K562 (cell line): ENCODE data around the gene RPS6KA4. TPM values are rescaled to one million over a fixed set of nuclear protein-coding genes. Genes with fewer than 3 reads are reported as not detected.

Experiments
- ATF7 ChIP-seq: fragments of 450-650 bp; IDR thresholded peaks from 2 replicates; pipeline ENCODE4 v1.7.1; 2014; ENCODE audit warnings: mild to moderate bottlenecking, moderate library complexity
- BDP1 ChIP-seq: IDR thresholded peaks from 3 replicates; pipeline ENCODE4 v1.6.1; 2011; ENCODE audit not compliant: insufficient read length, insufficient read depth
- C11orf30 ChIP-seq: fragments of 450-650 bp; IDR thresholded peaks from 2 replicates; pipeline ENCODE4 v1.6.1; 2016; ENCODE audit warnings: low read depth, mild to moderate bottlenecking
- CAMTA2 ChIP-seq: fragments of 250-450 bp; sonication (Bioruptor Pico); conservative IDR thresholded peaks from 2 replicates; pipeline ENCODE4 v1.5.1; 2022
- CREB1 ChIP-seq, 2 experiments: sonication (generic) in 1 of 2; formaldehyde crosslinking in 1 of 2; IDR thresholded peaks; 2 replicates each; pipeline versions ENCODE4 v1.6.1 to v1.8.0; 2012 to 2022; ENCODE audit warnings: inconsistent platforms in 1 of 2, mild to moderate bottlenecking in 1 of 2, missing genetic modification reagents in 1 of 2, moderate library complexity in 1 of 2
- FOXK2 ChIP-seq, 2 experiments: fragments of 450-650 bp; IDR thresholded peaks in 1 of 2; conservative IDR thresholded peaks in 1 of 2; 2 replicates each; pipeline ENCODE4 v1.6.1; 2016; ENCODE audit warnings: low read depth in 2 of 2, mild to moderate bottlenecking in 1 of 2
- HEY1 ChIP-seq: fragments of 250-450 bp; sonication (Bioruptor Pico); IDR thresholded peaks from 2 replicates; pipeline ENCODE4 v1.5.0; 2020; ENCODE audit warnings: mild to moderate bottlenecking, moderate library complexity, borderline replicate concordance
- JUNB ChIP-seq: fragments of 450-650 bp; formaldehyde crosslinking; conservative IDR thresholded peaks from 2 replicates; pipeline ENCODE4 v1.4.0; 2020; ENCODE audit warnings: mild to moderate bottlenecking
- MBD2 ChIP-seq: sonication (generic); IDR thresholded peaks from 2 replicates; pipeline ENCODE4 v1.6.1; 2016; ENCODE audit warnings: low read depth, borderline replicate concordance
- MCM7 ChIP-seq, 2 experiments: fragments of 450-650 bp; IDR thresholded peaks; 2 replicates each; pipeline ENCODE4 v1.6.1; 2016 to 2018
- MITF ChIP-seq: IDR thresholded peaks from 2 replicates; pipeline ENCODE4 v1.6.1; 2014; ENCODE audit warnings: antibody characterized with exemption
- NFIX ChIP-seq: fragments of 250-450 bp; sonication (Bioruptor Pico); IDR thresholded peaks from 2 replicates; pipeline ENCODE4 v1.4.0; 2020; ENCODE audit warnings: low read depth, mild to moderate bottlenecking, moderate library complexity
- PRMT5 ChIP-seq: sonication (generic); formaldehyde crosslinking; IDR thresholded peaks from 2 replicates; pipeline ENCODE4 v1.5.0; 2020; ENCODE audit warnings: missing genetic modification reagents
- RFX5 ChIP-seq: IDR thresholded peaks from 2 replicates; pipeline ENCODE4 v1.6.1; 2011; ENCODE audit warnings: low read depth, mild to moderate bottlenecking, improper control_type of control experiment, low read length
- SOX6 ChIP-seq: fragments of 450-650 bp; IDR thresholded peaks from 2 replicates; pipeline ENCODE4 v1.6.1; 2014; ENCODE audit warnings: mild to moderate bottlenecking
- TRIM28 ChIP-seq: fragments of 450-650 bp; IDR thresholded peaks from 2 replicates; pipeline ENCODE4 v1.6.1; 2017
- ZHX1 ChIP-seq: fragments of 150-350 bp; conservative IDR thresholded peaks from 2 replicates; pipeline ENCODE4 v1.6.1; 2014; ENCODE audit warnings: low read length
- polyA plus RNA-seq, 8 experiments: library from polyadenylated mRNA; depleted of rRNA in 4 of 8; stranded (reverse) in 5 of 8; unstranded in 3 of 8; fragments of >200 nt; fragmentation: Nextera tagmentation in 2 of 8; fragmentation: Illumina TruSeq in 1 of 8; extraction: Ambion mirVana in 2 of 8; extraction: Trizol in 1 of 8; gene quantifications; 2 replicates each; pipeline versions ENCODE4 v1.2.1 to v1.2.3, GENCODE V29; 2011 to 2014; ENCODE audit warnings: inconsistent platforms in 1 of 8, missing spikeins in 1 of 8
- total RNA-seq, 7 experiments: library from RNA; depleted of rRNA in 6 of 7; stranded (reverse); fragments of >200 nt in 6 of 7; fragmentation: Illumina TruSeq in 2 of 7; extraction: Trizol in 2 of 7; gene quantifications; 2 replicates each; pipeline versions ENCODE4 v1.2.1 to v1.2.3, GENCODE V29; 2011 to 2021; ENCODE audit warnings: low replicate concordance in 1 of 7
- TF ChIP-seq, protein P1 (sequence below): sonication (generic); formaldehyde crosslinking; IDR thresholded peaks from 2 replicates; pipeline ENCODE4 v1.8.0; 2022; ENCODE audit warnings: mild to moderate bottlenecking, missing genetic modification reagents
- TF ChIP-seq, protein P2 (sequence below), 2 experiments: IDR thresholded peaks; 2 replicates each; pipeline ENCODE4 v1.6.1; 2012; ENCODE audit warnings: improper control_type of control experiment in 2 of 2, low read depth in 2 of 2, low read length in 2 of 2, borderline replicate concordance in 1 of 2
- TF ChIP-seq, protein P3 (sequence below): fragments of 450-650 bp; IDR thresholded peaks from one replicate; pipeline ENCODE4 v1.6.1; 2018; ENCODE audit warnings: mild to moderate bottlenecking, moderate library complexity; ENCODE audit not compliant: partially characterized antibody

Gene RPS6KA4
- total and polyA plus RNA-seq, 9 of the 15 experiments (the other 6 are each of a cell fraction or from before 2014, with no cell fraction given), result 0.15 to 23.8 (median 9.8) TPM

- TF ChIP-seq RFX5, result no peak
- TF ChIP-seq C11orf30, result no peak
- no peak for TF ChIP-seq SOX6
- TF ChIP-seq, protein P1, sequence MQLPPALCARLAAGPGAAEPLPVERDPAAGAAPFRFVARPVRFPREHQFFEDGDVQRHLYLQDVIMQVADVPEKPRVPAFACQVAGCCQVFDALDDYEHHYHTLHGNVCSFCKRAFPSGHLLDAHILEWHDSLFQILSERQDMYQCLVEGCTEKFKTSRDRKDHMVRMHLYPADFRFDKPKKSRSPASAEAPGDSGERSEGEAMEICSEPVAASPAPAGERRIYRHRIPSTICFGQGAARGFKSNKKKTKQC (CRISPR knock-in tag), result peak; percentile 36; the same call in 1 of the 2 replicates
- no peak for TF ChIP-seq NFIX (CRISPR knock-in tag)
- TF ChIP-seq MBD2, result no peak
- TF ChIP-seq FOXK2 (conservative IDR thresholded peaks at IDR 0.05 in 1 of 2, IDR thresholded peaks at IDR 0.05 in 1 of 2; ENCODE audit: low read depth in 2 of 2), result no peak
- no peak for TF ChIP-seq BDP1
- TF ChIP-seq ZHX1, result no peak
- no peak for TF ChIP-seq MCM7 (IDR thresholded peaks at IDR 0.05)
- TF ChIP-seq CREB1 (IDR thresholded peaks at IDR 0.05), result no peak
- no peak for TF ChIP-seq CREB1 (CRISPR knock-in tag; IDR thresholded peaks at IDR 0.05)
- TF ChIP-seq CAMTA2 (CRISPR knock-in tag), result no peak
- TF ChIP-seq MITF, result 0 out of 2 replicates have a peak, but pooled peaks have one; percentile 38
- no peak for TF ChIP-seq JUNB (CRISPR knock-in tag)
- no peak for TF ChIP-seq PRMT5 (CRISPR knock-in tag)
- TF ChIP-seq ATF7, result peak; percentile 58; the same call in 1 of the 2 replicates
- TF ChIP-seq HEY1 (CRISPR knock-in tag), result no peak
- TF ChIP-seq, protein P2, sequence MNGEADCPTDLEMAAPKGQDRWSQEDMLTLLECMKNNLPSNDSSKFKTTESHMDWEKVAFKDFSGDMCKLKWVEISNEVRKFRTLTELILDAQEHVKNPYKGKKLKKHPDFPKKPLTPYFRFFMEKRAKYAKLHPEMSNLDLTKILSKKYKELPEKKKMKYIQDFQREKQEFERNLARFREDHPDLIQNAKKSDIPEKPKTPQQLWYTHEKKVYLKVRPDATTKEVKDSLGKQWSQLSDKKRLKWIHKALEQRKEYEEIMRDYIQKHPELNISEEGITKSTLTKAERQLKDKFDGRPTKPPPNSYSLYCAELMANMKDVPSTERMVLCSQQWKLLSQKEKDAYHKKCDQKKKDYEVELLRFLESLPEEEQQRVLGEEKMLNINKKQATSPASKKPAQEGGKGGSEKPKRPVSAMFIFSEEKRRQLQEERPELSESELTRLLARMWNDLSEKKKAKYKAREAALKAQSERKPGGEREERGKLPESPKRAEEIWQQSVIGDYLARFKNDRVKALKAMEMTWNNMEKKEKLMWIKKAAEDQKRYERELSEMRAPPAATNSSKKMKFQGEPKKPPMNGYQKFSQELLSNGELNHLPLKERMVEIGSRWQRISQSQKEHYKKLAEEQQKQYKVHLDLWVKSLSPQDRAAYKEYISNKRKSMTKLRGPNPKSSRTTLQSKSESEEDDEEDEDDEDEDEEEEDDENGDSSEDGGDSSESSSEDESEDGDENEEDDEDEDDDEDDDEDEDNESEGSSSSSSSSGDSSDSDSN (IDR thresholded peaks at IDR 0.05; ENCODE audit: borderline replicate concordance in 1 of 2, low read depth in 2 of 2, low read length in 2 of 2), result peak; percentile 49 to 85; a peak in 2 of 4 replicates
- TF ChIP-seq, protein P3, sequence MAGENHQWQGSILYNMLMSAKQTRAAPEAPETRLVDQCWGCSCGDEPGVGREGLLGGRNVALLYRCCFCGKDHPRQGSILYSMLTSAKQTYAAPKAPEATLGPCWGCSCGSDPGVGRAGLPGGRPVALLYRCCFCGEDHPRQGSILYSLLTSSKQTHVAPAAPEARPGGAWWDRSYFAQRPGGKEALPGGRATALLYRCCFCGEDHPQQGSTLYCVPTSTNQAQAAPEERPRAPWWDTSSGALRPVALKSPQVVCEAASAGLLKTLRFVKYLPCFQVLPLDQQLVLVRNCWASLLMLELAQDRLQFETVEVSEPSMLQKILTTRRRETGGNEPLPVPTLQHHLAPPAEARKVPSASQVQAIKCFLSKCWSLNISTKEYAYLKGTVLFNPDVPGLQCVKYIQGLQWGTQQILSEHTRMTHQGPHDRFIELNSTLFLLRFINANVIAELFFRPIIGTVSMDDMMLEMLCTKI, result no peak
- no peak for TF ChIP-seq TRIM28
Observed at GRCh38 chr11:64358907-64359711, at the start of gene RPS6KA4 (continued).
